GM20000 (cell line): Measurements from ENCODE around the gene ST6GALNAC4.

ENCODE experiments used
- DNase-seq: peaks from one replicate; pipeline ENCODE4 v3.0.0; 2012; ENCODE audit warnings: low spot score
- CTCF ChIP-seq: IDR thresholded peaks from 2 replicates; pipeline ENCODE4 v1.5.1; 2012; ENCODE audit warnings: mild to moderate bottlenecking, control low read depth; ENCODE audit errors: extremely low read depth, missing control alignments

The ST6GALNAC4 gene

DNA sequence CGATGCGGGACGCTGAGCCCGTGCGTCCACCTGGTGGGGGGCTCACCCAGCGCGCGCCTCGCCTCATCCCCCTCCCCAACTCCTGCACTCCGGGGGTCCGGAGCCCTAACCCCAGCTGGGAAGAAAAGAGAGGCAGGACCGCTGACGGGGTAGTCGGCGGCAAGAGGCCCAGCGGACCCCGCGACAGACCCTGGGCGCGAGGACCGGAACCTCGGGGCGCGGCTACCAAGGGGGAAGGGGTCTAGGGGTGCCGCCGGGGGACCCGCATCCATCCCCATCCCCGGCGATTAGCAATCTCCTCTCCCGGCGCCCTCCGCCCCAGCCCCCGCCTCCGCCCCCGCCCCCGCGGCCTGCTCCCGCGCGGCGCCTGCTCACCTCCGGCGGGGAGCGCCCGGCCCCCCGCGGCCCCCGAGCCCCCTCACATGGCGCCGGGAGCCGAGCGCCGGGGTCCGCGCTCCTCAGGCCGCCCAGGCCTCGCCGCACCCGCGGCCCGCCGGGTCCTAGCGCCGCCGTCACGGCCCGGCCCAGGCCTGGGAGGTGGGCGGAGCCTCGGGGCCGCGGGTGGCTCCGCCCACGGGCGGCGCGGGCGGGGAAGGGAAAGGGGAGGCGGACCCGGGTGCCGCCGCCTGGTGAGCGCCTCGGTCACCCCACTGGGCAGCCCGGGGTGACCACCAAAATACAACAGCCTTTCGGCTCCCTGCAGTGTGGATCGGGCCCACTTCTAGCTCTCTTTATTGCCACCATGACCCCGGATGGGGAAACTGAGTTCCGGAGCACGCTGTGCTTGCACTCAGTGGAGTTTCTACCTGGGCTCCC, 17.5 kb downstream of the ST6GALNAC4 start, which contains the start of gene ST6GALNAC6:
Gene ST6GALNAC6, minus strand, starts transcription at position 476 of the 816 bp plus-strand sequence. CDS start 1,622 bp downstream, outside the sequence.
- TF ChIP-seq CTCF: no peak
- DNase-seq: peak; percentile 97

DNA sequence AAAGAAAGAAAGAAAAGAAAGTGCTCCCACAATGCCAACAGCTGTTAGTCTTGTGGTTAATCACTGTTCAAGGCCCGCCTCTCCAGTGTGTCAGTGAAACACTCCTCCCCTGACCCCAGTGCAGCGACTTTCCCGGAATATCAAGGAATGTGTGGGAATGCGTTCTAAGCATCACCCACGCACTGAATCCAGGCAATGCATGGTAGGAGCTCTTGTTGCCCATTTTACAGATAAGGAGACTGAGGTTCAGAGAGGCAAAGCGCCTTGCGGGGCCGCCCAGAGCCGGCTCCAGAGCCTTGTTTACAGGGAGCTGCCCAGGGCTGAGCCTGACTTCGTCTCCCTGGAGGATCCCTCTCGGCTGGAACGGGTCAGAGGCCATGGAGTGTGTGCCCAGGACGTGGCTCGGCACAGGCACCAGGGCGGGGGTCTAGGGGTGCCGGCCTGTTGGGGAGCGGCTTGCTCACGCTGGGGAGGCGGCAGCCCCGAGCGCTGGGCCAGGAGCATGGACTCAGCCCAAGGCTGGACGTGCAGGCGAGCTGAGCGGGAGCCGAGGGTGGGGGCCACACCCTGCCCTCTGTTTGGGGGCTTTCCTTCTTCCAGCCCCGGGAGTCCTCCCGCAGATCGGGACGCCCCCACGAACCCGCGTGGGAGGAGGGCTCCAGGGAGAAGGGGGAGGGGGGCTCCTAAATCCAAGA, 18.3 kb downstream of the ST6GALNAC4 start:
- no peak for DNase-seq
- TF ChIP-seq CTCF: no peak

GRCh38 chr9:127897193-127897692, 19.6 kb downstream of the ST6GALNAC4 start:
- DNase-seq: peak; percentile 80
- TF ChIP-seq CTCF: no peak

- no peak for TF ChIP-seq CTCF
- no peak for DNase-seq
These were observed 20.2 kb downstream of the ST6GALNAC4 start for GRCh38 chr9:127896395-127897192.

- DNase-seq: no peak
- no peak for TF ChIP-seq CTCF
These were observed 21.0 kb downstream of the ST6GALNAC4 start for GRCh38 chr9:127895811-127896210.

GRCh38 chr9:127893392-127893791, 23.4 kb downstream of the ST6GALNAC4 start:
- no peak for TF ChIP-seq CTCF
- DNase-seq: no peak
